Astrocyte of the cerebellum (primary cell): ENCODE data around the gene WDR44.

ENCODE experiments used
- DNase-seq: peaks from one replicate; pipeline ENCODE4 v3.0.0-alpha.2; 2011; ENCODE audit warnings: low read depth
- H3K4me3 ChIP-seq: 2 replicates; pipeline ENCODE4 v1.5.1; 2011; ENCODE audit warnings: mild to moderate bottlenecking, low read depth, low read length, moderate library complexity
- CTCF ChIP-seq: IDR thresholded peaks from 2 replicates; pipeline ENCODE4 v1.5.1; 2012; ENCODE audit warnings: low read length, low read depth, moderate library complexity, mild to moderate bottlenecking; ENCODE audit errors: missing control alignments
- in situ Hi-C: cut with HindIII; loops from 2 replicates; pipeline ENCODE4 v1.10.0; 2017; ENCODE audit warnings: low sequenced_read_pairs

The WDR44 gene

GRCh38 chrX:118498351-118498750, 152.4 kb downstream of the WDR44 start:
- TF ChIP-seq CTCF: no peak
- H3K4me3 ChIP-seq: no peak overlapping the region
- DNase-seq: no peak
- in situ Hi-C loops: no loop called here

- DNase-seq: no peak
- H3K4me3 ChIP-seq: no peak overlapping the region
- in situ Hi-C loops: no loop called here
- TF ChIP-seq CTCF: no peak
These were observed 152.8 kb downstream of the WDR44 start for GRCh38 chrX:118498755-118499154.

- TF ChIP-seq CTCF: peak; percentile 32
- in situ Hi-C loops: no loop called here
- no peak for DNase-seq
- H3K4me3 ChIP-seq: no peak overlapping the region
These were observed 153.4 kb downstream of the WDR44 start for GRCh38 chrX:118499295-118499694.
